Activated CD4-positive, alpha-beta memory T cell treated with anti-CD3 and anti-CD28 coated beads, Interleukin-2, amount 10 ng/mL, durations not matched to agents 7 days and 5 days (primary cell): ENCODE results near the gene YAE1. TPM values are rescaled to one million over a fixed set of nuclear protein-coding genes. Genes with fewer than 3 reads are reported as not detected.
A peak's percentile ranks its signal among the peaks of the same experiment; 100 is the strongest.

ENCODE experiments used
- CTCF ChIA-PET: fragments of 350-600 bp; sonication (Branson Sonifier 250); formaldehyde crosslinking; loops from one replicate; lab custom pipeline; 2021; ENCODE audit warnings: antibody characterized with exemption, inconsistent platforms; lab: Charles Lee
- POLR2A ChIA-PET: fragments of 350-600 bp; sonication (Branson Sonifier 250); formaldehyde crosslinking; loops from one replicate; lab custom pipeline; 2021; ENCODE audit warnings: antibody characterized with exemption; lab: Charles Lee
- DNase-seq: peaks from one replicate; pipeline ENCODE4 v3.0.0-alpha.2; 2020
- H3K27ac Mint-ChIP-seq: one replicate; pipeline ENCODE4 v1.8.0; 2021; ENCODE audit warnings: mild to moderate bottlenecking, mixed read lengths
- H3K27me3 Mint-ChIP-seq: one replicate; pipeline ENCODE4 v1.8.0; 2021; ENCODE audit warnings: mixed read lengths
- H3K36me3 Mint-ChIP-seq: one replicate; pipeline ENCODE4 v1.8.0; 2021; ENCODE audit warnings: low read depth, mixed read lengths
- H3K4me1 Mint-ChIP-seq: one replicate; pipeline ENCODE4 v1.8.0; 2021; ENCODE audit warnings: mixed read lengths
- H3K4me3 Mint-ChIP-seq: one replicate; pipeline ENCODE4 v1.8.0; 2021; ENCODE audit warnings: mild to moderate bottlenecking, mixed read lengths
- H3K9me3 Mint-ChIP-seq: one replicate; pipeline ENCODE4 v1.8.0; 2021; ENCODE audit warnings: mixed read lengths
- total RNA-seq, 2 experiments: library from RNA; stranded (reverse); gene quantifications; one replicate each; pipeline ENCODE4 v1.2.3, GENCODE V29; 2021

YAE1 gene, protein sequence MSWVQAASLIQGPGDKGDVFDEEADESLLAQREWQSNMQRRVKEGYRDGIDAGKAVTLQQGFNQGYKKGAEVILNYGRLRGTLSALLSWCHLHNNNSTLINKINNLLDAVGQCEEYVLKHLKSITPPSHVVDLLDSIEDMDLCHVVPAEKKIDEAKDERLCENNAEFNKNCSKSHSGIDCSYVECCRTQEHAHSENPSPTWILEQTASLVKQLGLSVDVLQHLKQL
- 1 to 10 TPM; 8.4 to 9.3 TPM for total RNA-seq

- Mint-ChIP-seq H3K4me1 (peaks cover 14% of the 10 kb centered on the region), H3K27me3 (peaks cover 1% of the 10 kb centered on the region), H3K36me3 (peaks cover 8% of the 10 kb centered on the region), H3K9me3 (no peaks in the 10 kb centered on the region), H3K27ac (peak within 1 kb of the TSS; percentile 83), H3K4me3 (peak within 1 kb of the TSS; percentile 94)
- DNase-seq: peak; percentile 81
- ChIA-PET CTCF (interaction anchor here (0.8 to 1.2 kb wide), 5 partner anchors 12 to 181 kb away, joined by 3 to 5 read pairs (median 4); no protein-coding TSS in a partner anchor), POLR2A (interaction anchor here (0.7 to 1.6 kb wide), 10 partner anchors 9 to 386 kb away, joined by 3 to 7 read pairs (median 3); partner anchors contain the start of gene RALA)
Measured at GRCh38 chr7:39566023-39566921, at the start of gene YAE1. Gene YAE1 (plus strand): TSS chr7:39566404. CDS start chr7:39566419, 15 bp downstream.

- CTCF ChIA-PET: no interaction called here
- Mint-ChIP-seq H3K36me3 (no peaks in the 10 kb centered on the region), H3K9me3 (no peaks in the 10 kb centered on the region), H3K4me3 (no peak overlapping the region), H3K4me1 (peaks cover 2% of the 10 kb centered on the region), H3K27ac (no peak overlapping the region), H3K27me3 (peaks cover 7% of the 10 kb centered on the region)
- POLR2A ChIA-PET: no interaction called here
- no peak for DNase-seq
Measured at GRCh38 chr7:39516498-39516897, 49.7 kb upstream of the YAE1 start.

DNA sequence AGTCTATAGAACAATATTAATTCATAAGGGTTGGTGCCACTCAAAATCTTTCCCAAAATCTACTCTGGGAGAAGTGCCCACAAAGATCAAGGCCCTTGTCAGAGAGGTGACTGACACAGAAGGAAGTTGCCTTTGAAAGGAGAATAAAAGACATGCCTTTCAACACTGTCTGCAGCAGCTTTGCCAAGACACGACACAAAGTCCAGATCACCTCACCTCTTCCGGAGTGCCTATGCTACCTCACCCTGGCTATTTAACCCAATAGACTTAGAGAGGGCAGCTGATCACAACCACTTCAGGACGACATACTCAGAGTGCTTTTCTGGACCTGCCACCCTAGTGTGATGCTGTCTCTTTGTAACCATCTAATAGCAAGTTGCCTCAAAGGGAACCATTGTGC, 49.0 kb upstream of the YAE1 start:
- H3K4me3 Mint-ChIP-seq: no peak overlapping the region
- H3K4me1 Mint-ChIP-seq: peaks cover 2% of the 10 kb centered on the region
- no peak for DNase-seq
- H3K27ac Mint-ChIP-seq: no peak overlapping the region
- no peaks in the 10 kb centered on the region for H3K9me3 Mint-ChIP-seq
- POLR2A ChIA-PET: no interaction called here
- CTCF ChIA-PET: interaction anchor here (1.1 kb wide), 1 partner anchor 64 kb away, joined by 3 read pairs; no protein-coding TSS in a partner anchor
- peaks cover 7% of the 10 kb centered on the region for H3K27me3 Mint-ChIP-seq
- H3K36me3 Mint-ChIP-seq: no peaks in the 10 kb centered on the region

GRCh38 chr7:39525926-39526325, 40.3 kb upstream of the YAE1 start:
- H3K4me1 Mint-ChIP-seq: no peaks in the 10 kb centered on the region
- CTCF ChIA-PET: no interaction called here

GRCh38 chr7:39526666-39527065, 39.5 kb upstream of the YAE1 start:
- POLR2A ChIA-PET: no interaction called here

More at GRCh38 chr7:39525926-39526325, 40.3 kb upstream of the YAE1 start:
- Mint-ChIP-seq H3K27ac (no peak overlapping the region), H3K9me3 (no peaks in the 10 kb centered on the region), H3K36me3 (no peaks in the 10 kb centered on the region), H3K4me3 (no peak overlapping the region), H3K27me3 (peaks cover 17% of the 10 kb centered on the region)
- POLR2A ChIA-PET: no interaction called here
- no peak for DNase-seq

DNA sequence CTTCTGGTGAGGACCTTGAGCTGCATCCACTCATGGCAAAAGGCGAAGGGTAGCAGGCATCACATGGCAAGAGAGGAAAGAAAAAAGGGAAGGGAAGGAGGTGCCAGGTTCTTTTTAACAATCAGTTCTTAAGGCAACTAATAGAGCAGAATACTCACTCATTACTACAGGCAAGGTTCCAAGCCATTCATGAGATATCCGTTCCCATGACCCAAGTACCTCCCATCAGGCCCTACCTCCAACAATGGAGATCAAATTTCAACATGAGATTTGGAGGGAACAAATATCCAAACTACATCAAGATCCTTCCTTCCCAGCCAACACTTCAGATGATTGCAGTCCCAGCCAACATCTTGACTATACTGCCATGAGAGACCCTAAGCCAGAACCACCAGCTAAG, 38.9 kb upstream of the YAE1 start:
- no peaks in the 10 kb centered on the region for H3K4me1 Mint-ChIP-seq
- no peak overlapping the region for H3K27ac Mint-ChIP-seq
- peaks cover 17% of the 10 kb centered on the region for H3K27me3 Mint-ChIP-seq
- no peaks in the 10 kb centered on the region for H3K9me3 Mint-ChIP-seq
- ChIA-PET CTCF (no interaction called here), POLR2A (no interaction called here)
- no peak overlapping the region for H3K4me3 Mint-ChIP-seq
- no peak for DNase-seq
- H3K36me3 Mint-ChIP-seq: no peaks in the 10 kb centered on the region

More at GRCh38 chr7:39526666-39527065, 39.5 kb upstream of the YAE1 start:
- Mint-ChIP-seq H3K36me3 (no peaks in the 10 kb centered on the region), H3K4me3 (no peak overlapping the region), H3K27ac (no peak overlapping the region), H3K9me3 (no peaks in the 10 kb centered on the region), H3K27me3 (peaks cover 17% of the 10 kb centered on the region), H3K4me1 (no peaks in the 10 kb centered on the region)
- DNase-seq: no peak
- CTCF ChIA-PET: no interaction called here

- Mint-ChIP-seq H3K27me3 (peaks cover 17% of the 10 kb centered on the region), H3K9me3 (no peaks in the 10 kb centered on the region), H3K27ac (no peak overlapping the region), H3K4me1 (no peaks in the 10 kb centered on the region), H3K36me3 (no peaks in the 10 kb centered on the region), H3K4me3 (no peak overlapping the region)
- CTCF ChIA-PET: no interaction called here
- no peak for DNase-seq
- POLR2A ChIA-PET: no interaction called here
Measured at GRCh38 chr7:39527951-39528350, 38.3 kb upstream of the YAE1 start.

- POLR2A ChIA-PET: no interaction called here
- no peaks in the 10 kb centered on the region for H3K4me1 Mint-ChIP-seq
- CTCF ChIA-PET: no interaction called here
- no peaks in the 10 kb centered on the region for H3K36me3 Mint-ChIP-seq
- H3K4me3 Mint-ChIP-seq: no peak overlapping the region
- DNase-seq: no peak
- H3K27me3 Mint-ChIP-seq: peaks cover 17% of the 10 kb centered on the region
- H3K9me3 Mint-ChIP-seq: no peaks in the 10 kb centered on the region
- no peak overlapping the region for H3K27ac Mint-ChIP-seq
Measured at GRCh38 chr7:39528849-39529248, 37.4 kb upstream of the YAE1 start.

DNA sequence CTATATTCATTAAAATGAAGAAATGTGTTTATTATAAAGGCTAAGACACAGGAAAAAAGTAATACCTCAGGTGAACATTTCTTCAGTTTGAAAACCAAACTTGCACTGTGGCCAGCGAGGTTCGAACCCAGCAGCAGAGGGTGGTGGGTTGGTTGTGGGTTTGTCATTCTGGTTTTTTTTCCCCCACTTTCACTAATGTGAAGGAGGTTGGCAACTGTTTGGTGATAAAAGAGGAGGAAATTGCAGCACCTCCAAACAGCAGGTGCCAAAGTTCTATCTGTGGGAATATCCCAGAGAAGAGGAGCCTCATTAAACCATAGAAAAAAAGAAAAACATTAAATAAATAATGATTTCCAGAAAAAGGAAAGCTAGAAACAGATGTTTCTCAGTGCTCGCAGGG, 36.6 kb upstream of the YAE1 start:
- DNase-seq: no peak
- Mint-ChIP-seq H3K27me3 (peaks cover 15% of the 10 kb centered on the region), H3K9me3 (no peaks in the 10 kb centered on the region), H3K36me3 (no peaks in the 10 kb centered on the region), H3K4me1 (no peaks in the 10 kb centered on the region), H3K27ac (no peak overlapping the region), H3K4me3 (no peak overlapping the region)
- CTCF ChIA-PET: no interaction called here
- POLR2A ChIA-PET: no interaction called here

DNA sequence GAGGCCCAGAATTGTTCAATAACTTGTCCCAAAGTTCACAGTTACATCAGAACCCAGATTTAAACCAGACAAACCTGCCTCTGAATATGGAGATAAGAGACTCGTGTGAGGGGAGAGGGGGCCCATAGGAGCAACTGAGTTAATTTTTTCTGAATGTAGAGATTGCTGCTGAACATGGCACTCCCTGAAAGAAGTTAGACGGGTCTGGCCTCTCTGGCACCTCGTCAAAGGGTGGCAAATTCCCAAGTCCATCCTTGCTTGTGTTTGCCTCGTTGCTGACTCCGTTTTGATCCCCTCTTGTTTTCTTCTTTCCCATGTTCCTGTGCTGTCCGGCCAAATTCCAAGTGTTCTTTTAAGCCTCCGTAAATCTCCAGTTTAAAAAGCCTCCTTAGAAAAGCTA, 35.2 kb upstream of the YAE1 start:
- Mint-ChIP-seq H3K27me3 (peaks cover 9% of the 10 kb centered on the region), H3K4me1 (no peaks in the 10 kb centered on the region), H3K36me3 (no peaks in the 10 kb centered on the region), H3K4me3 (no peak overlapping the region), H3K27ac (no peak overlapping the region), H3K9me3 (no peaks in the 10 kb centered on the region)
- CTCF ChIA-PET: no interaction called here
- POLR2A ChIA-PET: no interaction called here
- DNase-seq: no peak

DNA sequence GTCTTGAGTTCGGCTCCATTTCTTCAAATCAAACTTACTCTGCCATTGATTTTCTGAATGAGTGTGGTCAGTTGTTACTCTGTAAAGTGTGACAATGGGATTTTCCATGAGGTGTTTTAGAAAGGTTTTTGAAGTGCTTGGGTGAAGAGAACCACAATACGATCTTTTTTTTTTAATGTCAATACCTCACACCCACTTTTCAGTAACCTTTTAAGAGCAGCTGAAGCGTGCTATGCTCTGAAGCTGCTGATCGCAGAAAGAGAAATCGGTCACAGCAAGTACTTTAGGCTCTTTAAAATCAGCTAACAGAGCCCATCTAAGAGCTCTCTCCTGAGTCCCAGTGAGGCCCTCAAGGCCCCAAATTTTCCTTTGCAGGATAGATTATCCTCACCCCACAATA, 34.4 kb upstream of the YAE1 start:
- CTCF ChIA-PET: no interaction called here
- POLR2A ChIA-PET: no interaction called here
- H3K27me3 Mint-ChIP-seq: peaks cover 8% of the 10 kb centered on the region
- no peak overlapping the region for H3K27ac Mint-ChIP-seq
- DNase-seq: no peak
- H3K4me1 Mint-ChIP-seq: no peaks in the 10 kb centered on the region
- no peaks in the 10 kb centered on the region for H3K36me3 Mint-ChIP-seq
- no peak overlapping the region for H3K4me3 Mint-ChIP-seq
- no peaks in the 10 kb centered on the region for H3K9me3 Mint-ChIP-seq

DNA sequence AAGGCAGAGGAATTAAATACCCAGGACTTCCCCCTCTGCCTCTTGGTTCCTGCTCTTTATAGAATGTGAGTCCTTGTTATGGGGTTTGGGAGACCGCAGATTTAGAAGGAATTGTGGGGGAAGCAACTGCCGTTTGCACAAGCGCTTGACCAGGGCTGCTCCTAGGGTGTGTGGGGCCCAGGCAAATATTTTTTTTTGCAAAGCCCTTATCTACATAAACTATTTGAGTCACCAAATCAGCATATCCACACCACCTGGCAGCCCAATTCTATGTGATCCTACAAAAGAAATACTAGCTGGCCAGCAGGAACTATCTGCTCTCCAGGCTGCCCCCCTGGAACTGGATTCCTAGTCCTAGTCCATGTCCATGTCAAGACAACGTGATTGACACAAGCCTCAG, 33.4 kb upstream of the YAE1 start:
- Mint-ChIP-seq H3K9me3 (no peaks in the 10 kb centered on the region), H3K4me1 (no peaks in the 10 kb centered on the region), H3K27ac (no peak overlapping the region), H3K36me3 (no peaks in the 10 kb centered on the region), H3K27me3 (peaks cover 2% of the 10 kb centered on the region), H3K4me3 (no peak overlapping the region)
- ChIA-PET CTCF (no interaction called here), POLR2A (no interaction called here)
- no peak for DNase-seq

DNA sequence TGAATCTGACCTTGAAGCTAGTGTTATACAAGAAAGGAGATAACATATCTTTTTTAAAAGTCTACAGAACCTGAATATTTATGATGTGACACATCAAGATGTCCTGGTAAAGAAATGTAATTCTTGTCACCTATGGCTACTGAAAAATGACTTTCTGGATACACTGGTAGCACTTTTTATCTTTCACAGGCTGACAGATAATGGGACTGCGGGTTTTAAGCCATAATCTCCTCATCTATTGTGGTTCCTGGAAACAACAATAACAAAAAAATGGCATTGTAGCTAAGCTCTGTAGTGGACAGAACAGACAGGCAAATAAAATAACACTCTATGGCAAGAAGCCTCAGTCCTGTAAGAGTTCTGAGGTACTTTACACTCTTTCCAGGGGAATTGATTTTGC, 31.6 kb upstream of the YAE1 start:
- H3K9me3 Mint-ChIP-seq: no peaks in the 10 kb centered on the region
- POLR2A ChIA-PET: no interaction called here
- CTCF ChIA-PET: no interaction called here
- DNase-seq: no peak
- H3K4me3 Mint-ChIP-seq: no peak overlapping the region
- H3K27me3 Mint-ChIP-seq: no peaks in the 10 kb centered on the region
- H3K27ac Mint-ChIP-seq: no peak overlapping the region
- no peaks in the 10 kb centered on the region for H3K4me1 Mint-ChIP-seq
- H3K36me3 Mint-ChIP-seq: no peaks in the 10 kb centered on the region
